Dedifferentiated amniotic fluid mesenchymal stem cell (primary cell): ENCODE data around the gene ZER1.
A peak's percentile ranks its signal among the peaks of the same experiment; 100 is the strongest.
"Not testable (repeated sequence)": the region's sequence is repeated elsewhere in the genome, so short reads cannot be mapped to it uniquely, and the experiment has no call there.

Experiments
- DNase-seq: peaks from one replicate; pipeline ENCODE4 v3.0.0-alpha.2; 2016; ENCODE audit errors: extremely low spot score

The ZER1 gene

GRCh38 chr9:128715436-128715750, 56.3 kb downstream of the ZER1 start:
- DNase-seq: no peak

- DNase-seq: no peak
These were observed 56.9 kb downstream of the ZER1 start for GRCh38 chr9:128714586-128715435.

- DNase-seq: no peak
These were observed 57.7 kb downstream of the ZER1 start for GRCh38 chr9:128713941-128714573.

GRCh38 chr9:128713411-128713780, 58.3 kb downstream of the ZER1 start:
- no peak for DNase-seq

- no peak for DNase-seq
These were observed 59.0 kb downstream of the ZER1 start for GRCh38 chr9:128712451-128713410.

- no peak for DNase-seq
These were observed 64.3 kb downstream of the ZER1 start for GRCh38 chr9:128707446-128707845.

- no peak for DNase-seq
These were observed 64.9 kb downstream of the ZER1 start for GRCh38 chr9:128706671-128707381.

GRCh38 chr9:128706045-128706444, 65.7 kb downstream of the ZER1 start:
- DNase-seq: no peak

- no peak for DNase-seq
These were observed 66.4 kb downstream of the ZER1 start for GRCh38 chr9:128705051-128705965.

GRCh38 chr9:128704356-128704670, 67.4 kb downstream of the ZER1 start:
- DNase-seq: no peak

- no peak for DNase-seq
These were observed 67.9 kb downstream of the ZER1 start for GRCh38 chr9:128703616-128704355.

- DNase-seq: no peak
These were observed 68.6 kb downstream of the ZER1 start for GRCh38 chr9:128702949-128703615.

- DNase-seq: peak; percentile 60
These were observed 69.2 kb downstream of the ZER1 start, which contains the start of gene PKN3 for GRCh38 chr9:128702445-128702948. Gene PKN3, plus strand, starts transcription at chr9:128702503. Its CDS starts 413 bp downstream, at chr9:128702916.

GRCh38 chr9:128701227-128701854, 70.4 kb downstream of the ZER1 start:
- DNase-seq: peak; percentile 0

GRCh38 chr9:128699096-128699795, 72.5 kb downstream of the ZER1 start:
- not testable (repeated sequence) for DNase-seq

- DNase-seq: no peak
These were observed 74.6 kb downstream of the ZER1 start for GRCh38 chr9:128696923-128697707.

- no peak for DNase-seq
These were observed 77.4 kb downstream of the ZER1 start for GRCh38 chr9:128694344-128694743.
